Measurements from ENCODE around the gene WDR44.

Gene WDR44

GRCh38 chrX:118338930-118339329 lies 7.0 kb upstream of the WDR44 start:
- TF ChIP-seq, protein P1, sequence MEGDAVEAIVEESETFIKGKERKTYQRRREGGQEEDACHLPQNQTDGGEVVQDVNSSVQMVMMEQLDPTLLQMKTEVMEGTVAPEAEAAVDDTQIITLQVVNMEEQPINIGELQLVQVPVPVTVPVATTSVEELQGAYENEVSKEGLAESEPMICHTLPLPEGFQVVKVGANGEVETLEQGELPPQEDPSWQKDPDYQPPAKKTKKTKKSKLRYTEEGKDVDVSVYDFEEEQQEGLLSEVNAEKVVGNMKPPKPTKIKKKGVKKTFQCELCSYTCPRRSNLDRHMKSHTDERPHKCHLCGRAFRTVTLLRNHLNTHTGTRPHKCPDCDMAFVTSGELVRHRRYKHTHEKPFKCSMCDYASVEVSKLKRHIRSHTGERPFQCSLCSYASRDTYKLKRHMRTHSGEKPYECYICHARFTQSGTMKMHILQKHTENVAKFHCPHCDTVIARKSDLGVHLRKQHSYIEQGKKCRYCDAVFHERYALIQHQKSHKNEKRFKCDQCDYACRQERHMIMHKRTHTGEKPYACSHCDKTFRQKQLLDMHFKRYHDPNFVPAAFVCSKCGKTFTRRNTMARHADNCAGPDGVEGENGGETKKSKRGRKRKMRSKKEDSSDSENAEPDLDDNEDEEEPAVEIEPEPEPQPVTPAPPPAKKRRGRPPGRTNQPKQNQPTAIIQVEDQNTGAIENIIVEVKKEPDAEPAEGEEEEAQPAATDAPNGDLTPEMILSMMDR (IDR thresholded peaks at IDR 0.05; ENCODE audit: borderline replicate concordance, control extremely low read depth, extremely low read depth, insufficient read depth, missing control alignments): no peak
- in situ Hi-C loops (cut with MboI; ENCODE audit: low sequenced_read_pairs, unreplicated experiment): no loop called here
- DNase-seq (ENCODE audit: low spot score): no peak

DNA sequence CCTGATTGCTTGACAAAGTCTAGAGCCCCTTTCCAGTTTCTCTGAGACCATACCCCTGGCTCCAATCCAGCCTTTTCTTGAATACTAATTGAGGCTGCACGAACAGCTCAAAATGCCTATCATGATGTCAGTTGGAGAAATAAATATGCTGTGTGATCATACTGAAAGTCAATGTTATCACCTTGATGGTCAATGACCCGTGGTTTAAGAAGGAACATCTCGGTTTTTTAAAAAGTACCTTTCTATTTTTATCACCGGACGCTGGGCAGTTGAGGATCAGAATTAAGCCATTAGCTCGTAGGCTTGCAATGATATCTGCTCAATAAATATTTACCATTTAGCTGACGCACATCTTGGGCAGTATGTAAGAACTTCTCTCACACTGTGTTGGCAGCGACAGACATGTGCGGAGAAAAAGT lies 852 bp upstream of the WDR44 start:
- TF ChIP-seq, protein P1 (IDR thresholded peaks at IDR 0.05; ENCODE audit: borderline replicate concordance, control extremely low read depth, extremely low read depth, insufficient read depth, missing control alignments): no peak
- DNase-seq (ENCODE audit: low spot score): peak; percentile 32
- in situ Hi-C loops (cut with MboI; ENCODE audit: low sequenced_read_pairs, unreplicated experiment): no loop called here

DNA sequence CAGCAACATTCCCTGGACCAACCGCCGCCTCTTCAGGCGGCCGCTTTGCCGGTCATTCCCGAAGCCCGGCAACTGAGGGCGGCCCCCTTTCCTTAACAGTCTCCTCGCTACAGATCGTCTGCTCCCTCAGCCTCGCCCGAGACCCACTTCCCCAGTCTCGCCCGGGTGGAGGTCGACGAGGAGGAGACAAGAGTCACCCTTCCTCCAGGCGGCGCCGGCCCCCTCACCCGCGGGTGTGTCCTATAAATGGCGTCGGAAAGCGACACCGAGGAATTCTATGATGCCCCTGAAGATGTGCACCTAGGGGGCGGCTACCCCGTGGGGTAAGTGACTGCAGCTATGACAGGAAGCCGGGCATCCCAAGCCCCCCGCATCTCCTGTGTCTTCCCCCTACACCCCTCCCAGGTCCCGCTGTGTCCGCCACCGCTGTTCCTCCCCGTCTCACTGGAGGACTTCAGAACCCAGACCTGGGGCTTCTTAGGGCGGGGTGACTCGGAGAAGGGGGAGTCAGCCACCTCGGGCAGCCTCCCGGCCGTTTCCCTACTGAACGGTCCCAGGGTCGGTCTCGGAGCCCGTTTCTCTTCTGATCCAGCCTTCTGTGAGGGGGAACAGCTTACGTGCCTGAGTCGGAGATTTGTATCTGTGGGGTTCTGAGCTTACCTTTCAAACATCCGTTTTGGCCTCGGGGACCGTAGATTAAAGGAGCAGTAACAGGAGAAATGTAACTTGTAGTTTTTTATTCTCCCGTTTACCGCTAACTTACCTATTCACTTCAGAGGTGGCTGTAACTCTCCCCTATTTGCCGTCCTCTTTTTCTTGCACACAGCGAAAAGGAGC lies 570 bp downstream of the WDR44 start:
- in situ Hi-C loops (cut with MboI; ENCODE audit: low sequenced_read_pairs, unreplicated experiment): no loop called here
- TF ChIP-seq, protein P1 (IDR thresholded peaks at IDR 0.05; ENCODE audit: borderline replicate concordance, control extremely low read depth, extremely low read depth, insufficient read depth, missing control alignments): peak; percentile 9
- DNase-seq (ENCODE audit: low spot score): peak; percentile 32

DNA sequence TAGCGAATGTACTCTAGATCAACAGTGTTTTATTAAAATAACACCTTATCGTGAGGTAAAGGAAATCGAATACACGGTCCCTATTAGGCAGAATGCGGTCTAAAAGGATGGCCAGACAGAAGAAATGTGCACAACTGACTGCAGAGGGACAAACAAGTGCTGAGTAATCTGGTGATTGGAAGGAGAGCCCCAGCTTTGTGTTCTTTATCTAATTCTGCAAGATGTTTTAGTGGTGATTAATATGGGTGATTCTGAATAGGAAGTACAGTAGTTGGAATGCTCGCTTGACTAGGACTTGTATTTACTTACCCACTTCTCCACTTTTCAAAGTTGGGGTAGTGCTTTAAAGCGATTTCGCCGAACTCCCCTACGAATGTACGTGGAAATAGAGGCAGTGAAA lies 1.2 kb downstream of the WDR44 start:
- TF ChIP-seq, protein P1 (IDR thresholded peaks at IDR 0.05; ENCODE audit: borderline replicate concordance, control extremely low read depth, extremely low read depth, insufficient read depth, missing control alignments): no peak
- in situ Hi-C loops (cut with MboI; ENCODE audit: low sequenced_read_pairs, unreplicated experiment): no loop called here
- DNase-seq (ENCODE audit: low spot score): no peak

GRCh38 chrX:118347736-118348135 lies 1.8 kb downstream of the WDR44 start:
- in situ Hi-C loops (cut with MboI; ENCODE audit: low sequenced_read_pairs, unreplicated experiment): no loop called here
- no peak for DNase-seq (ENCODE audit: low spot score)
- TF ChIP-seq, protein P1 (IDR thresholded peaks at IDR 0.05; ENCODE audit: borderline replicate concordance, control extremely low read depth, extremely low read depth, insufficient read depth, missing control alignments): no peak

DNA sequence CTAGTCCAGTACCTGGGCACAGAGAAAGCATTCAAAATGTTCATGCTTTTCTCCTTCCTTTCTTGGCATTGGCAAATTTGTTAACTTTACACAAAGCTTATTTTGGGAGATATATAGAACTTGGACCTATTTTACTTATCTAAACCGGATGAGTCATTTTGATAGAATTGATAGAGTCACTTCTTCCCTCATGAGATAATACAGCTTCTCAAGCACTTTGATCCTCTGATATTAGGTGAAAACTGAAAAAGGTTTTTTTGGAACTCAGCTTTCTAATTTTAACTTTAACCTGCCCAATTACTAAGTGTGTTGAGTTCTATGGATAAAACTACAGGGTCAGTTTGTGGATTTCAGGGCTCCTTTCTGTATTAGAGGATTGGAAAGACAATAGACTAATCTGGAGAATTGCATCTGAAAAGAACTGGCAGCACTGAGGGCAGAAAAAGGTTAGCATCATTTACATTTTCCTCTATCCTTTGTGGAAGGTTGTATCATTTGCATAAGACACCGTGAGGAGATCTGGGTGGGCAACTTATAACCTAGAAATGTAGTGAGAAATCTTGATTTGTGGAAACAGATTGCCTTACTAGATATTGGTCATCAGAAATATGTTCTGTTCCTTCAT lies 2.4 kb downstream of the WDR44 start:
- TF ChIP-seq, protein P1 (IDR thresholded peaks at IDR 0.05; ENCODE audit: borderline replicate concordance, control extremely low read depth, extremely low read depth, insufficient read depth, missing control alignments): no peak
- no peak for DNase-seq (ENCODE audit: low spot score)
- in situ Hi-C loops (cut with MboI; ENCODE audit: low sequenced_read_pairs, unreplicated experiment): no loop called here
